Prostate gland (tissue), 2 donors: Measurements from ENCODE around the gene EARS2.

ENCODE experiments used
- CTCF ChIP-seq, 4 experiments: fragments of 200-600 bp in 2 of 4; fragments of 450-650 bp in 2 of 4; sonication (generic) in 2 of 4; IDR thresholded peaks; 1 replicate in 3 of 4; 2 replicates in 1 of 4; pipeline ENCODE4 v1.5.1; 2016 to 2019; ENCODE audit warnings: antibody characterized with exemption in 4 of 4, mild to moderate bottlenecking in 2 of 4, moderate library complexity in 2 of 4
- POLR2A ChIP-seq: fragments of 450-650 bp; IDR thresholded peaks from one replicate; pipeline ENCODE4 v1.6.1; 2016; ENCODE audit warnings: antibody characterized with exemption, mild to moderate bottlenecking
- POLR2AphosphoS5 ChIP-seq: sonication (generic); formaldehyde crosslinking; IDR thresholded peaks from one replicate; pipeline ENCODE4 v1.6.1; 2017; ENCODE audit warnings: antibody characterized with exemption

DNA sequence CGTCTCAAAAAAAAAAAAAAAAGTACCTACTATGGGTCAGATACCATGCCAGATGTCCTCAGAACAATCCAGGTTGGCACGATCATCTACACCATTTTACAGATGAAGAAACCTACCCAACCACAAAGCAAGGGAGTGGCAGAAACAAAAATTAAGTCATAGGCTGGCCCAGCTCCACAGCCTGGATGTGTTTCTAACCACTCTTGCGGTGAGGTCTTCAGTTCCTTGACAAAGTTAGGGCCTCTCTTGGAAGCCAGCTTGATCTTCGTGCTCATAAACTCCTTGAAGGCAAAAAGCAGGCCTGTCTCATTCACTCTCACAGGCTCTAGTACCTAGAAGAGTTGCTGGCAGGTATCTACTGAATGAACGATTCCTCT is 53.1 kb downstream of the EARS2 start:
- TF ChIP-seq CTCF (IDR thresholded peaks at IDR 0.05) (no peak), POLR2A (no peak), POLR2AphosphoS5 (peak; percentile 9)
